ENCODE measurements around the gene COX4I2.

The COX4I2 gene

GRCh38 chr20:31597481-31597855 is 40.2 kb upstream of the COX4I2 start:
- Histone ChIP-seq H3K9ac (ENCODE audit: low read depth in 1 of 2, low read length in 2 of 2) (no peak overlapping the region), H3K27ac (ENCODE audit: low read depth, low read length) (no peak overlapping the region), H3K27me3 (ENCODE audit: control insufficient read depth in 1 of 2, insufficient read depth in 2 of 2, low read length in 2 of 2) (no peaks in the 10 kb centered on the region), H3K4me1 (ENCODE audit: control insufficient read depth in 1 of 2, insufficient read depth in 2 of 2, low read length in 2 of 2) (peaks cover 28 to 35% of the 10 kb centered on the region in 2 donors), H3K9me3 (ENCODE audit: control insufficient read depth in 1 of 2, low read length in 2 of 2) (no peaks in the 10 kb centered on the region), H3K36me3 (ENCODE audit: control insufficient read depth in 1 of 2, insufficient read depth in 2 of 2, low read length in 2 of 2) (no peaks in the 10 kb centered on the region), H3K4me3 (ENCODE audit: low read depth in 1 of 2, low read length in 2 of 2) (no peak overlapping the region)

DNA sequence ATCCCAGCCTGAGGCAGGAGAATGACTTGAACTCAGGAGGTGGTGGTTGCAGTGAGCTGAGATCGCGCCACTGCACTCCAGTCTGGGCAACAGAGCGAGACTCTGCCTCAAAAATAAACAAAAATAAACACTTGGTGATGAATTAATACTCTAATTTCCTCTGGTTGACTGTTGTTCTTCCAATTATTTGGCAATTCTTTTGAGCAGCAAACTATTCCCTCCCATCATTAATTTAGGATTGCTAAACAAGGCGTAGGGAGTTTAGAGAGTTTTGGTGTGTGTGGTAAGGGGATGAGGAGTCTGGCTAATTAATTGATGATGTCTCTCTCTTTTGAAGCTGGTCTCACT is 35.3 kb upstream of the COX4I2 start:
- Histone ChIP-seq H3K4me1 (ENCODE audit: control insufficient read depth in 1 of 2, insufficient read depth in 2 of 2, low read length in 2 of 2) (peaks cover 22 to 32% of the 10 kb centered on the region in 2 donors), H3K9ac (ENCODE audit: low read depth in 1 of 2, low read length in 2 of 2) (no peak overlapping the region), H3K27ac (ENCODE audit: low read depth, low read length) (peak overlapping the region; percentile 34), H3K4me3 (ENCODE audit: low read depth in 1 of 2, low read length in 2 of 2) (no peak overlapping the region), H3K27me3 (ENCODE audit: control insufficient read depth in 1 of 2, insufficient read depth in 2 of 2, low read length in 2 of 2) (no peaks in the 10 kb centered on the region), H3K9me3 (ENCODE audit: control insufficient read depth in 1 of 2, low read length in 2 of 2) (no peaks in the 10 kb centered on the region), H3K36me3 (ENCODE audit: control insufficient read depth in 1 of 2, insufficient read depth in 2 of 2, low read length in 2 of 2) (no peaks in the 10 kb centered on the region)

DNA sequence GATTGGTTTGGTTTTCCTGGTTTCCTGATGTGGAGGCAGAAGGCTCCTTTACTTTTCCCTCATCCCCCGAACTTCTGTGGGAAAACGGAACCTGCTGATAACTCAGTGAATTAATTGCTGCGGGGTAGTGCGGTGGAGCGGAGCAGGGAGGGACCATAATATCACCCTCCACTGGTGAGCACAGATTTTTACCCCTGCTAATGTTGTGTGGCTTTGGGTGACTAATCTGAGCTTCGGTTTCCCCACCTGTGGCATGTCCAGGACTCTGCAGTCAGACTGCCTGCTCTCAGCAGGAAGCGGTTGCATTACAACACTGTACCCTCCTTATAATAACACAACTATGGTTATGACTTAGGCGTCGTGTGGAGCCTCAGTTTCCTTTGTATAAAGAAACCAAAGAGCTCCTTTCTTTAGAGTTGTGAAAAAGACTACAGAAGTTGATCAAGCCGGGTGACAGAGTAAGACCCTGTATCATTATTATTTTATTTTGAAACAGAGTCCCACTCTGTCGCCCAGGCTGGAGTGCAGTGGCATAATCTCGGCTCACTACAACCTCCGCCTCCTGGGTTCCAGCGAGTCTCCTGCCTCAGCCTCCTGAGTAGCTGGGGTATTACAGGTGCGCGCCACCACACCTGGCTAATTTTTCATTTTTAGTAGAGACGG is 34.8 kb upstream of the COX4I2 start:
- H3K27me3 ChIP-seq (ENCODE audit: control insufficient read depth in 1 of 2, insufficient read depth in 2 of 2, low read length in 2 of 2), result no peaks in the 10 kb centered on the region
- peak overlapping the region; percentile 34 for H3K27ac ChIP-seq (ENCODE audit: low read depth, low read length)
- H3K4me3 ChIP-seq (ENCODE audit: low read depth in 1 of 2, low read length in 2 of 2), result no peak overlapping the region
- H3K9ac ChIP-seq (ENCODE audit: low read depth in 1 of 2, low read length in 2 of 2), result no peak overlapping the region
- no peaks in the 10 kb centered on the region for H3K36me3 ChIP-seq (ENCODE audit: control insufficient read depth in 1 of 2, insufficient read depth in 2 of 2, low read length in 2 of 2)
- H3K4me1 ChIP-seq (ENCODE audit: control insufficient read depth in 1 of 2, insufficient read depth in 2 of 2, low read length in 2 of 2), result peaks cover 27 to 37% of the 10 kb centered on the region in 2 donors
- no peaks in the 10 kb centered on the region for H3K9me3 ChIP-seq (ENCODE audit: control insufficient read depth in 1 of 2, low read length in 2 of 2)

GRCh38 chr20:31603822-31604566 is 33.7 kb upstream of the COX4I2 start:
- H3K4me1 ChIP-seq (ENCODE audit: control insufficient read depth in 1 of 2, insufficient read depth in 2 of 2, low read length in 2 of 2), result peaks cover 33 to 45% of the 10 kb centered on the region in 2 donors

GRCh38 chr20:31604567-31605030 is 33.1 kb upstream of the COX4I2 start:
- Histone ChIP-seq H3K36me3 (ENCODE audit: control insufficient read depth in 1 of 2, insufficient read depth in 2 of 2, low read length in 2 of 2) (no peaks in the 10 kb centered on the region), H3K27me3 (ENCODE audit: control insufficient read depth in 1 of 2, insufficient read depth in 2 of 2, low read length in 2 of 2) (no peaks in the 10 kb centered on the region), H3K9me3 (ENCODE audit: control insufficient read depth in 1 of 2, low read length in 2 of 2) (no peaks in the 10 kb centered on the region), H3K4me3 (ENCODE audit: low read depth in 1 of 2, low read length in 2 of 2) (peak overlapping the region; percentile 90 to 99), H3K9ac (ENCODE audit: low read depth in 1 of 2, low read length in 2 of 2) (peak overlapping the region; percentile 68 to 96), H3K27ac (ENCODE audit: low read depth, low read length) (peak overlapping the region; percentile 92), H3K4me1 (ENCODE audit: control insufficient read depth in 1 of 2, insufficient read depth in 2 of 2, low read length in 2 of 2) (peaks cover 39 to 51% of the 10 kb centered on the region in 2 donors)

More at GRCh38 chr20:31603822-31604566, 33.7 kb upstream of the COX4I2 start:
- peak overlapping the region; percentile 68 to 96 for H3K9ac ChIP-seq (ENCODE audit: low read depth in 1 of 2, low read length in 2 of 2)
- H3K27me3 ChIP-seq (ENCODE audit: control insufficient read depth in 1 of 2, insufficient read depth in 2 of 2, low read length in 2 of 2), result no peaks in the 10 kb centered on the region
- no peaks in the 10 kb centered on the region for H3K36me3 ChIP-seq (ENCODE audit: control insufficient read depth in 1 of 2, insufficient read depth in 2 of 2, low read length in 2 of 2)
- peak overlapping the region; percentile 92 for H3K27ac ChIP-seq (ENCODE audit: low read depth, low read length)
- peak overlapping the region; percentile 90 to 99 for H3K4me3 ChIP-seq (ENCODE audit: low read depth in 1 of 2, low read length in 2 of 2)
- no peaks in the 10 kb centered on the region for H3K9me3 ChIP-seq (ENCODE audit: control insufficient read depth in 1 of 2, low read length in 2 of 2)

DNA sequence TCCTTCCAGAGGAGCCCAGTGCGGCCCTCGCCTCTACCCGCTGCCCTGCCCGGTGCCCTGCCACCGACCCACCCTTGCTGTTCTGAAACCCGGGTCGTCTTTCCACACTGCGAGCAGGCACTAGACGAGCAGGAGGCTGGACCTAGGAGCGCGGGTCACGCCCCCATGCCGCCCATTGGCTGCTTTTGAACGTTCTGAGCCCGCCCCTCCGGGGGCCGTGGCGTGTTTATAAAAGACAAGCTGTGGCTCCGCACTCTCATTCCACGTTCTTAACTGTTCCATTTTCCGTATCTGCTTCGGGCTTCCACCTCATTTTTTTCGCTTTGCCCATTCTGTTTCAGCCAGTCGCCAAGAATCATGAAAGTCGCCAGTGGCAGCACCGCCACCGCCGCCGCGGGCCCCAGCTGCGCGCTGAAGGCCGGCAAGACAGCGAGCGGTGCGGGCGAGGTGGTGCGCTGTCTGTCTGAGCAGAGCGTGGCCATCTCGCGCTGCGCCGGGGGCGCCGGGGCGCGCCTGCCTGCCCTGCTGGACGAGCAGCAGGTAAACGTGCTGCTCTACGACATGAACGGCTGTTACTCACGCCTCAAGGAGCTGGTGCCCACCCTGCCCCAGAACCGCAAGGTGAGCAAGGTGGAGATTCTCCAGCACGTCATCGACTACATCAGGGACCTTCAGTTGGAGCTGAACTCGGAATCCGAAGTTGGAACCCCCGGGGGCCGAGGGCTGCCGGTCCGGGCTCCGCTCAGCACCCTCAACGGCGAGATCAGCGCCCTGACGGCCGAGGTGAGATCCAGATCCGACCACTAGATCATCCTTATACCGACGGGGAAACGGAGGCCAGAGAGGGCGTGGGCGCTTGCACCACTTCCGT is 32.4 kb upstream of the COX4I2 start, which contains the start of gene ID1:
TSS of gene ID1 (plus strand) at position 259 of the 871 bp plus-strand sequence. CDS start at position 358, 99 bp downstream.
- Histone ChIP-seq H3K27me3 (ENCODE audit: control insufficient read depth in 1 of 2, insufficient read depth in 2 of 2, low read length in 2 of 2) (no peaks in the 10 kb centered on the region), H3K4me1 (ENCODE audit: control insufficient read depth in 1 of 2, insufficient read depth in 2 of 2, low read length in 2 of 2) (peaks cover 41 to 51% of the 10 kb centered on the region in 2 donors), H3K4me3 (ENCODE audit: low read depth in 1 of 2, low read length in 2 of 2) (peak within 1 kb of the TSS; percentile 90 to 99), H3K9me3 (ENCODE audit: control insufficient read depth in 1 of 2, low read length in 2 of 2) (no peaks in the 10 kb centered on the region), H3K9ac (ENCODE audit: low read depth in 1 of 2, low read length in 2 of 2) (peak within 1 kb of the TSS; percentile 96 to 100), H3K27ac (ENCODE audit: low read depth, low read length) (peak within 1 kb of the TSS; percentile 92), H3K36me3 (ENCODE audit: control insufficient read depth in 1 of 2, insufficient read depth in 2 of 2, low read length in 2 of 2) (no peaks in the 10 kb centered on the region)

DNA sequence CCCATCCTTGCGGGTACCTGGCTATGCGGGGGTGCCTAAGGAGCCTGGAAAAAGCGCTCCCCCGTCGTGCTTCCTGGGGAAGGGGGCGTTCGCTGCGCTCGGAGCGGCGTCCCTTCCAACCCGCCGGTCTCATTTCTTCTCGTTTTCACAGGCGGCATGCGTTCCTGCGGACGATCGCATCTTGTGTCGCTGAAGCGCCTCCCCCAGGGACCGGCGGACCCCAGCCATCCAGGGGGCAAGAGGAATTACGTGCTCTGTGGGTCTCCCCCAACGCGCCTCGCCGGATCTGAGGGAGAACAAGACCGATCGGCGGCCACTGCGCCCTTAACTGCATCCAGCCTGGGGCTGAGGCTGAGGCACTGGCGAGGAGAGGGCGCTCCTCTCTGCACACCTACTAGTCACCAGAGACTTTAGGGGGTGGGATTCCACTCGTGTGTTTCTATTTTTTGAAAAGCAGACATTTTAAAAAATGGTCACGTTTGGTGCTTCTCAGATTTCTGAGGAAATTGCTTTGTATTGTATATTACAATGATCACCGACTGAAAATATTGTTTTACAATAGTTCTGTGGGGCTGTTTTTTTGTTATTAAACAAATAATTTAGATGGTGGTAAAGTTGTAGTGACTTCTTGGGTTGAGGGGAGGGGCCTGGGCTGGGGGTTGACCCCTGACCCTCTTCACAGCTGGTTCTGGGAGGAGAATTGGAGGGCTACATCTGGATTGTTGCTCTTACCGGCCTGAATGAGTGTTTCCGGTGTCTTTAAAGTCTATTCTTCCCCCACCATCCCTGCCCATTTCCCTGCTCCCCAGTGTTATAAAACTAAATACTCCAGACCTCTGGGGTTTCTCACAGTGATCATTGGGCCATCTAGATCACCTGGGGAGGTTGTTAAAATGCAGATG is 31.6 kb upstream of the COX4I2 start:
- Histone ChIP-seq H3K9ac (ENCODE audit: low read depth in 1 of 2, low read length in 2 of 2) (peak overlapping the region; percentile 96 to 100), H3K36me3 (ENCODE audit: control insufficient read depth in 1 of 2, insufficient read depth in 2 of 2, low read length in 2 of 2) (no peaks in the 10 kb centered on the region), H3K4me1 (ENCODE audit: control insufficient read depth in 1 of 2, insufficient read depth in 2 of 2, low read length in 2 of 2) (peaks cover 46 to 60% of the 10 kb centered on the region in 2 donors), H3K9me3 (ENCODE audit: control insufficient read depth in 1 of 2, low read length in 2 of 2) (no peaks in the 10 kb centered on the region), H3K27ac (ENCODE audit: low read depth, low read length) (peak overlapping the region; percentile 92), H3K27me3 (ENCODE audit: control insufficient read depth in 1 of 2, insufficient read depth in 2 of 2, low read length in 2 of 2) (no peaks in the 10 kb centered on the region), H3K4me3 (ENCODE audit: low read depth in 1 of 2, low read length in 2 of 2) (peak overlapping the region; percentile 90 to 99)

DNA sequence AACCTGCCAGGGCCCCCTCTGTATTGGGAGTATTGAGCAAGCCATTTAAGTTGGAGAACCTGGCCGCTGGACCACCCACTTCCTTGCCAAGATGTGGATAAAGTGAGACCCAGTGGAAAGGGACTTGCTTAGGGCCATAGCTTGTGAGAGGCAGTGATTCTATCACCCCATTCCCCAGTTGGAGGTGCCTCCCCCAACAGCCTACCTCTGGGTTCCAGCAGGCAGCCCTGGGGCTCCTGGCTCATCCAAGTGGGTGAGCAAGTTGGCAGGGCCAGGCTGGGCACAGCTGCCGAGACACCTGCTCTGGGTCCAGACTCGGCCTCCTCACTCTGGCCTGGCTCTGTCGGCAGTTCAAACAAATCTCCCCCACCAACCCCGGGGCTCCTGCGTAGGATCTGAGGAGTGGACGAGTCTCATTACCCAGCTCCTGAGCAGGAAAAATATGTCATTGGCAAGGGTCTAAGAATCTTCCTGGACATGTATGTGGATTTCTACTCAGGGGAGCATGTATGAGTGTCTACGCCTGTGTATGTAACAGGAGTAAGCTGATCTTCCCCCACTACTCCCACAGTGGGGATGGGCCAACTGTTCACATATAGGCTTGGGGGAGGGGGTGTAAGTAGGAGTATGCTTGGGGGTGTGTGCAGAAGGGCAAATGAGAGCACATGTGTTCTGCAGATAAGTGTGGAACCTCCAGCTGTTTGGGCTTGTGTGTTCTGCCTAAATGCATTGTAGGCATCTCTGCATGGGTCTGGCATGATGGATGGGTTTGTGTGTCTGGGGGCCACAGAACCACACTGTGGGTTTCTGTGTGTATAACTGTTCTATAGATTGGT is 30.7 kb upstream of the COX4I2 start:
- peak overlapping the region; percentile 96 to 100 for H3K9ac ChIP-seq (ENCODE audit: low read depth in 1 of 2, low read length in 2 of 2)
- H3K27me3 ChIP-seq (ENCODE audit: control insufficient read depth in 1 of 2, insufficient read depth in 2 of 2, low read length in 2 of 2), result no peaks in the 10 kb centered on the region
- peak overlapping the region; percentile 92 for H3K27ac ChIP-seq (ENCODE audit: low read depth, low read length)
- H3K4me3 ChIP-seq (ENCODE audit: low read depth in 1 of 2, low read length in 2 of 2), result peak overlapping the region; percentile 90 to 99
- H3K9me3 ChIP-seq (ENCODE audit: control insufficient read depth in 1 of 2, low read length in 2 of 2), result no peaks in the 10 kb centered on the region
- H3K36me3 ChIP-seq (ENCODE audit: control insufficient read depth in 1 of 2, insufficient read depth in 2 of 2, low read length in 2 of 2), result no peaks in the 10 kb centered on the region
- H3K4me1 ChIP-seq (ENCODE audit: control insufficient read depth in 1 of 2, insufficient read depth in 2 of 2, low read length in 2 of 2), result peaks cover 53 to 67% of the 10 kb centered on the region in 2 donors
